ENCODE measurements around the gene NPC1. TPM values are rescaled to one million over a fixed set of nuclear protein-coding genes. Genes with fewer than 3 reads are reported as not detected.

Gene NPC1
- total and polyA plus RNA-seq, 2 of the 8 experiments (the other 6 are each of a cell fraction or from before 2014, with no cell fraction given), result 34.1 to 39.5 TPM

DNA sequence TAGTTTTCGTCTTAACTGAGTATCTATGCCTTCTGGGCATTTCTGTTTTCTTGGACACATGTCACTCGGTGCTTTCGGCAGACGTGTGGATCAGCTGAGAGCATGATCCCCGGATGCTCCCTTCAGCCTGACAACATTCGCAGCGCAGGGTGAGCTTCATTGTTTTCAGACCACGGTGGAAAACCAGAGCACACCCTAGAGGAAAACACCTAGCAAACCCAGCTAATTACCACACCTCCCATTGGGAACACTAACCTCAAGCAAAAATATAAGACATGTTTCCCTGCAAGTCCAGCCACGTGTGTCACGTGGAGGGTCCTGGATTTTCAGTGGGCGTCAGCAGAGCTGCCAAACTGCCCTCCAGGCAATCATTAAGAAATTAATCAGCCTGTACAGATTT, 45.4 kb upstream of the NPC1 start:
- no peak overlapping the region for H3K4ac ChIP-seq (replicated peaks; ENCODE audit: insufficient read length, low read depth, low read length)
- DNase-seq (ENCODE audit: low read depth in 1 of 2, low spot score in 2 of 2) (no peak), FAIRE-seq (peak; percentile 66)
- no peak overlapping the region for H3K9ac ChIP-seq (replicated peaks in 1 of 4; ENCODE audit: extremely low read depth in 1 of 4, low read depth in 3 of 4, low read length in 3 of 4)
- no peak overlapping the region for H4K5ac ChIP-seq (ENCODE audit: insufficient read length, low read depth, low read length)
- no peak overlapping the region for H4K8ac ChIP-seq (ENCODE audit: extremely low read depth, insufficient read depth, low read length)
- H2BK15ac ChIP-seq (ENCODE audit: low read length), result no peak overlapping the region
- H2BK20ac ChIP-seq (ENCODE audit: low read length), result no peak overlapping the region
- TF ChIP-seq SRF (IDR thresholded peaks at IDR 0.05; ENCODE audit: low read depth, low read length) (no peak), RAD21 (IDR thresholded peaks at IDR 0.05 in 1 of 2, conservative IDR thresholded peaks at IDR 0.05 in 1 of 2; ENCODE audit: low read depth in 2 of 2, low read length in 2 of 2) (peak; percentile 8 to 11; a peak in 2 of 4 replicates), KDM4A (IDR thresholded peaks at IDR 0.05; ENCODE audit: low read depth, low read length, severe bottlenecking) (no peak), FOSL1 (IDR thresholded peaks at IDR 0.05; ENCODE audit: insufficient read depth, low read depth, low read length) (no peak)
- TF ChIP-seq, protein P1, sequence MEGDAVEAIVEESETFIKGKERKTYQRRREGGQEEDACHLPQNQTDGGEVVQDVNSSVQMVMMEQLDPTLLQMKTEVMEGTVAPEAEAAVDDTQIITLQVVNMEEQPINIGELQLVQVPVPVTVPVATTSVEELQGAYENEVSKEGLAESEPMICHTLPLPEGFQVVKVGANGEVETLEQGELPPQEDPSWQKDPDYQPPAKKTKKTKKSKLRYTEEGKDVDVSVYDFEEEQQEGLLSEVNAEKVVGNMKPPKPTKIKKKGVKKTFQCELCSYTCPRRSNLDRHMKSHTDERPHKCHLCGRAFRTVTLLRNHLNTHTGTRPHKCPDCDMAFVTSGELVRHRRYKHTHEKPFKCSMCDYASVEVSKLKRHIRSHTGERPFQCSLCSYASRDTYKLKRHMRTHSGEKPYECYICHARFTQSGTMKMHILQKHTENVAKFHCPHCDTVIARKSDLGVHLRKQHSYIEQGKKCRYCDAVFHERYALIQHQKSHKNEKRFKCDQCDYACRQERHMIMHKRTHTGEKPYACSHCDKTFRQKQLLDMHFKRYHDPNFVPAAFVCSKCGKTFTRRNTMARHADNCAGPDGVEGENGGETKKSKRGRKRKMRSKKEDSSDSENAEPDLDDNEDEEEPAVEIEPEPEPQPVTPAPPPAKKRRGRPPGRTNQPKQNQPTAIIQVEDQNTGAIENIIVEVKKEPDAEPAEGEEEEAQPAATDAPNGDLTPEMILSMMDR (IDR thresholded peaks at IDR 0.05; ENCODE audit: control extremely low read depth in 1 of 3, insufficient read depth in 1 of 3, low read depth in 1 of 3, low read length in 3 of 3), result peak in 1 of 3 experiments; percentile 9; a peak in 1 of 4 replicates
- 63% methylated on average over 11 of the region's 11 CpGs; no CpG with 5 or more reads in 1 of the 2 experiments for WGBS, 2 experiments (ENCODE audit: extremely low coverage in 1 of 2, insufficient coverage in 1 of 2, insufficient read length in 1 of 2, insufficient replicate concordance in 2 of 2, low coverage in 1 of 2, low lambda C conversion rate in 2 of 2, missing lambda C conversion rate in 1 of 2)
- H4K91ac ChIP-seq (replicated peaks; ENCODE audit: insufficient read length, low read length), result no peak overlapping the region
- H3K18ac ChIP-seq (ENCODE audit: extremely low read depth, low read length), result no peak overlapping the region; the same call in 1 of the 2 replicates
- no peaks in the 10 kb centered on the region for H3K36me3 ChIP-seq (ENCODE audit: control insufficient read depth in 2 of 4, insufficient read depth in 4 of 4, low read length in 3 of 4)
- no peak overlapping the region for H2BK12ac ChIP-seq (ENCODE audit: low read depth, low read length)
- no peaks in the 10 kb centered on the region for H4K20me1 ChIP-seq (replicated peaks in 1 of 2; ENCODE audit: control insufficient read depth in 1 of 2, insufficient read depth in 2 of 2, low read length in 2 of 2)
- no peaks in the 10 kb centered on the region for H3K79me1 ChIP-seq (ENCODE audit: low read depth, low read length)
- no peak overlapping the region for H3K56ac ChIP-seq (replicated peaks; ENCODE audit: insufficient read length, low read depth, low read length)
- no peaks in the 10 kb centered on the region for H3K9me3 ChIP-seq (ENCODE audit: insufficient read depth in 2 of 2, low read depth in 1 of 2, low read length in 1 of 2)
- H2AFZ ChIP-seq (ENCODE audit: low read length), result 0 out of 2 replicates have a peak overlapping the region, but pooled peaks have one; percentile 17
- no peak overlapping the region for H3K4me3 ChIP-seq (ENCODE audit: extremely low read depth in 1 of 4, insufficient read depth in 2 of 4, low read depth in 3 of 4, low read length in 4 of 4)
- H3K4me2 ChIP-seq (ENCODE audit: insufficient read depth in 1 of 2, low read depth in 2 of 2, low read length in 2 of 2), result no peak overlapping the region; a peak in 1 of 4 replicates
- H3K23me2 ChIP-seq (ENCODE audit: low read depth, low read length), result no peaks in the 10 kb centered on the region
- no peaks in the 10 kb centered on the region for H3K27me3 ChIP-seq (replicated peaks in 1 of 4; ENCODE audit: control insufficient read depth in 3 of 4, extremely low read depth in 1 of 4, insufficient read depth in 3 of 4, low read length in 3 of 4)
- H2BK120ac ChIP-seq (replicated peaks; ENCODE audit: low read depth, low read length), result no peak overlapping the region
- no peaks in the 10 kb centered on the region for H3K79me2 ChIP-seq (ENCODE audit: control insufficient read depth in 1 of 2, insufficient read depth in 2 of 2, low read length in 2 of 2)
- POLR2A ChIA-PET (ENCODE audit: partially characterized antibody), result no interaction called here
- 0 out of 2 replicates have a peak overlapping the region, but pooled peaks have one; percentile 53 for H2AK5ac ChIP-seq (ENCODE audit: low read depth, low read length)
- H2BK5ac ChIP-seq (ENCODE audit: low read depth, low read length), result no peak overlapping the region
- H3K27ac ChIP-seq (ENCODE audit: low read depth, low read length), result no peak overlapping the region
- H3K4me1 ChIP-seq (replicated peaks in 1 of 4; ENCODE audit: control insufficient read depth in 3 of 4, insufficient read depth in 4 of 4, low read length in 3 of 4), result peaks cover 2 to 7% (median 3%) of the 10 kb centered on the region in 4 experiments; a peak in 4 of 7 replicates
- no peak overlapping the region for H3K14ac ChIP-seq (ENCODE audit: insufficient read length)
- CTCF ChIA-PET (ENCODE audit: partially characterized antibody), result interaction anchor here (0.9 to 1.7 kb wide), 8 partner anchors 8 to 290 kb away, joined by 3 to 8 read pairs (median 4); no protein-coding TSS in a partner anchor
- no peak overlapping the region for H3K23ac ChIP-seq (ENCODE audit: insufficient read length)

All from H1 (cell line).